Activated CD8-positive, alpha-beta memory T cell treated with anti-CD3 and anti-CD28 coated beads, Interleukin-2, amount 50 U/mL, for 1 hour (primary cell): ENCODE results near the gene GJA4.
"Not testable (repeated sequence)": the region's sequence is repeated elsewhere in the genome, so short reads cannot be mapped to it uniquely, and the experiment has no call there.

Experiments
- DNase-seq: peaks from one replicate; pipeline ENCODE4 v3.0.0-alpha.2; 2020; ENCODE audit errors: extremely low read depth

GJA4 gene

DNA sequence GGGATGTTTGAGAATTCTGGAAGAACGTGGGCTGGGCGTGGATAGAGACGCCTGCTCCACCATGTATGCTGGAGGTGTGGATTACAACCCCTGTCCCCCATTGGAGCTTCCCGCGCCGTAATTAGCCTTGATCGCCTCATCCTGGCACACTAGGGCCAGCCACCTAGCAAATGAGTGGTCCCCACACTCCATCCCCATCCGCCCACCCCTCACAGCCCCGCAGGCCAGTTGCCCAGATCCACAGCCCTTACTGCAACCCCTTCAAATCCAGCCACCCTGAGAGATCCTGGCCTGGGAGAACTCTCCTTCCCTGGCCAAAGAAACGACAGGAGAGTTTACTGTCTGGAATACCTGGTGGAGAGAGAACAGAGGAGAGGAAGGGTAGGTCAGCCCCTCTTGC lies 375 bp upstream of the GJA4 start:
- DNase-seq, result no peak

DNA sequence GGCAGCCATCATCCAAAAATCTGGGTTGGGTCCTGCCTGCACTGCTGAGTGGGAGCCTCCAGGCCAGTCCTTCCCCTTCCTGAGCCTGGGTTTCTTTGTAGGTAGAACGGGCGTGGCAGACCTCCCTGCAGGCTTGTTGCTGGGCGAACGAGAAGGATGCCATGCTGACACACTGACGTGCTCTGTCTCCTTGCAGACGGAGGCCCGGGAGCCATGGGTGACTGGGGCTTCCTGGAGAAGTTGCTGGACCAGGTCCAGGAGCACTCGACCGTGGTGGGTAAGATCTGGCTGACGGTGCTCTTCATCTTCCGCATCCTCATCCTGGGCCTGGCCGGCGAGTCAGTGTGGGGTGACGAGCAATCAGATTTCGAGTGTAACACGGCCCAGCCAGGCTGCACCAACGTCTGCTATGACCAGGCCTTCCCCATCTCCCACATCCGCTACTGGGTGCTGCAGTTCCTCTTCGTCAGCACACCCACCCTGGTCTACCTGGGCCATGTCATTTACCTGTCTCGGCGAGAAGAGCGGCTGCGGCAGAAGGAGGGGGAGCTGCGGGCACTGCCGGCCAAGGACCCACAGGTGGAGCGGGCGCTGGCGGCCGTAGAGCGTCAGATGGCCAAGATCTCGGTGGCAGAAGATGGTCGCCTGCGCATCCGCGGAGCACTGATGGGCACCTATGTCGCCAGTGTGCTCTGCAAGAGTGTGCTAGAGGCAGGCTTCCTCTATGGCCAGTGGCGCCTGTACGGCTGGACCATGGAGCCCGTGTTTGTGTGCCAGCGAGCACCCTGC lies 1.4 kb downstream of the GJA4 start:
- no peak for DNase-seq

DNA sequence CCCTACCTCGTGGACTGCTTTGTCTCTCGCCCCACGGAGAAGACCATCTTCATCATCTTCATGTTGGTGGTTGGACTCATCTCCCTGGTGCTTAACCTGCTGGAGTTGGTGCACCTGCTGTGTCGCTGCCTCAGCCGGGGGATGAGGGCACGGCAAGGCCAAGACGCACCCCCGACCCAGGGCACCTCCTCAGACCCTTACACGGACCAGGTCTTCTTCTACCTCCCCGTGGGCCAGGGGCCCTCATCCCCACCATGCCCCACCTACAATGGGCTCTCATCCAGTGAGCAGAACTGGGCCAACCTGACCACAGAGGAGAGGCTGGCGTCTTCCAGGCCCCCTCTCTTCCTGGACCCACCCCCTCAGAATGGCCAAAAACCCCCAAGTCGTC lies 2.0 kb downstream of the GJA4 start:
- no peak for DNase-seq

DNA sequence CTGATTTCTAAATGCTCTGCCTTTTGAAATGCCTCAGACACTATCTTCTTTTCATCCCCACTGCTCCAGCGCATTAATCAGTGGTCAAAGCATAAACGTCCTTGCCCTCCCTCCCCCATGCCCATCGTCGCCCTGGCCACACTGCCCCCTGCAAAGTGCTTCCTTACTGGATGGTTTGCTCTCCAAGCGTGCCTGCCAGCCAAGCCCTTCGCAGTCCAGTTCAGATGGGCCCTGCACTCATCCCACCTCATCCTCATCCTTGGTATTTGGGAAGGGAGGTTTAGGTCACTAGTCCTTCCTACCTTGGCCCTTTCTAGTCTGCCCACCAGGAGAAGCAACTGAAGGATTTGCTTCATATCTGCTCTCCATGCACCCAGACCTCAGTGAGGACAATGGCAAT lies 3.1 kb downstream of the GJA4 start:
- DNase-seq, result no peak

DNA sequence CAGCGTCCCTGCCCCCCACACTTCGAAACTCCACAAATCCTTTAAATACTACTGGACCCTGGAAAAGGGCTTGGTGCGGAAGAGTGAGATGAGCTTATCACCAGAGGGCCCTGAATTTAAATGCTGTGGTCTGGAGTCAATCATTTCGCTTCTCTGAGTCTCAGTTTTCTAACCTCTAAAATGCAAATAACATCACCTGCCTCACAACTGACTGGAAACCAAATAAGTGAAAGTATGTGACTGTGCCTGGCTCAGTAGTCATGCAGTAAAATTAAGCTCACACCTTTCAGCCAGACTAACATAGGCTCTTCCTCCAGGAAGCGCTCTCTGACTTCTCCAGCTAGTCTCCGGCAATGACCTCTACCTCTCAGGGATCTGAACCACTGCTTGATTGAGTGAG lies 4.2 kb downstream of the GJA4 start:
- no peak for DNase-seq

DNA sequence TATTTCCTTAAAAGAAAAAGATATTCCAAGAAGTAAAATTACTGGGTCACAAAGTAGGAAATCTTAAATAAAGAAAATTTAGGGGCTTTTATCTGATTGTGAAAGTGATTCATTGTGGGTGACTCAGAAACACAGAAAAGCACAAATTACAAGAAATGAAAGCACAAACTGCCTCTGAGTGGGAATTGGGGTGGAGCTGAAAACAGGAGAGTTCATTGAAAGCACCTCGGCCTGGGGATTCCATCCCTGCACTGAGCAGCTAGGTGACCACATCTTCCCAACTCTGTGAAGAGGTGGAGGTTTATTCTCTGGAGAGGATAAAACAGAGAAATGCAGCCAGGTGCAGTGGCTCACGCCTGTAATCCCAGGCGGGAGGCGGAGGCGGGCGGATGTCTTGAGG lies 7.4 kb downstream of the GJA4 start:
- DNase-seq, result no peak

DNA sequence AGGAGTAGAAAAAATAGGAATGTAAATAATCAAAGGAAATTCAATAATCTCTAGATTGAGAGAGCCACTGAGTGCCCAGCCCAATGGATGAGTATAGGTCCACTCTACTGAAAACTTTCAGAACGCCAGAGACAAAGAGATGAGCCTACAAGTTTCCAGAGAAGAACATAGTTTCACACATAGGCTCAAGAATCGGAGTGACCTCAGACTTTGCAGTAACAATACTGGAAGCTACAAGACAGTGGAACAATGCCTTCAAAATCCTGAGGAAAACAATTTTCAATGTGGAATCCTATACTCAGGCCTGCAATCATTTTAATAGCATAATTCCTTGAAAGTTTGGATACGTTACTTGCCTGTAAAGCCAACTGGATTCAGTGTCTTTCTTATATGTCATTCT lies 11.0 kb downstream of the GJA4 start:
- no peak for DNase-seq

DNA sequence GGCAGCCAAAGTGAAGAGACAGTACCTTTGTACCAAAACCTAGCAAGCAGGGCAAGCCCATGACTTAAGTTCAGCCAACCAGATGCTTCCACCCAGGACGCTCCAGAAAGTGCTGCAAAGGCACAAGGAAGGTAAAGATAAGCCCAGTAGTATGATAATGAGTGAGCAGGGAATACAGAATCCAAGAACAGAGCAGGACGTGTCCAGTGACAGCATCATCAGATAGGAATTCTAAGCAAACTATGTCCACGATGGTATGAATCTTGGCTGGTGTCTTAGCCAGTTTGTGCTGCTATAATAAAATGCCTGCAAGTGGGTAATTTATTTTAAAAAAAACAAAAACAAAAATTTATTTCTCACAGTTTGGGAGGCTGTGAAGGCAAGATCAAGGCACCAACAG lies 13.6 kb downstream of the GJA4 start:
- DNase-seq, result no peak

DNA sequence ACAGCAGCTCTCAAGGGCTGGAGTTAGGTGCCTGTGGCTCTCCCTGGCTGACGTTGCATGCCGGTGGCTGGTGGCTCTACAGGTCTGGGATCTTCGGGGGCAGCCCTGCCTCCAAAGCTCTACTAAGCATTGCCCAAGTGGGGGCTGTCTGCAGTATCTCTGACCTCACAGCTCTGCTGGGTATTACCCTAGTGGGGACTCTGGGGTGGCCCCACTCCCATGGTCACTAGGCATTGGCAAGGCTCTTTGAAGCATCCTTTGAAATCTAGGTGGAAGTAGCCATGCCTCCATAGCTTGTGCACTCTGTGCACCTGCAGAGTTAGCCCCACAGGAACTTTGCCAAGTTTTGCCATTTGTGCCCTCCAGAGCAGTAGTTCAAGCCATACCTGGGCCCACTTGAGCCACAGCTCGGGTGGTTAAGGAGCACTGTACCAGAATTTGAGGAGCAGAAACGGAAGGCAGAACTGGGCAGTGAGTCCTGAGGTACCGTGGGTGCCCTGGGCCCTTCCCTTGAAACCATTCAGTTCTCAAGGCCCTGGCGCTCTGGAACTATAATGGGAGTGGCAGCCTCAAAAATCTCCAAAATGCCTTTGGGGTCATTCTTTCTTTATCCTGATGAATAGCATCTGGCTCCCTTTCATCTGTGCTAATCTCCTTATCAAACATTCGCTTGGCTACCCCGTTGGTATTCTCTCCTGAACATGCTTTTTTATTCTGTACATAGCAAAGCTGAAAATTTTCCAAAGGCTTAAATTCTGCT lies 15.4 kb downstream of the GJA4 start:
- DNase-seq, result no peak

DNA sequence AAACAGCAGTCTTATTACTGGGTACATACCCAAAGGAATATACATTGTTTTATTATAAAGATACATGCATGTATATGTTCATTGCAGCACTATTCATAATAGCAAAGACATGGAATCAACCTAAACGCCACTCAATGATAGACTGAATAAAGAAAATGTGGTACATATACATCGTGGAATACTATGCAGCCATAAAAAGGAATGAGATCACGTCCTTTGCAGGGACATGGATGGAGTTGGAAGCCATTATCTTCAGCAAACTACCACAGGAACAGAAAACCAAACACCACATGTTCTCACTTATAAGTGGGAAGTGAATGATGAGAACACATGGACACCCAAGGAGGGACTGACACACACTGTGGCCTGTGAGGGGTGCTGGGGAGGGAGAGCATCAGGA lies 18.0 kb downstream of the GJA4 start:
- not testable (repeated sequence) for DNase-seq

DNA sequence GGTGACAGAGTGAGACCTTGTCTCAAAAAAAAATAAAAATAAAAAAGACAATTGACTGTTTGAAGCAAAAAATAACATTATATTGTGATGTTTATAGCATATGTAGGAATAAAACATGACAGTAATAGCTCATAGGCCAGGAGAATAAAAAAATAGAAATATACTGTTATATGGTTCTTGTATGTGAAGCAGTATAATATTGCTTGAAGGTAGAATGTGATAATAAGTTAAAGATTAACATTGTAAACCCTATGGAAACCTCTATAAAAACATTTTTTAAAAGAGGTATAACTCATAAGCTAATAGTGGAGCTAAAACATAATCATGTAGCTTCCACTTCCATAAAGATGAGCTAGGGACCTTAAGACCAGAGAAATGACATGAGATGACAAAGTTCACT lies 23.5 kb downstream of the GJA4 start:
- DNase-seq, result no peak

DNA sequence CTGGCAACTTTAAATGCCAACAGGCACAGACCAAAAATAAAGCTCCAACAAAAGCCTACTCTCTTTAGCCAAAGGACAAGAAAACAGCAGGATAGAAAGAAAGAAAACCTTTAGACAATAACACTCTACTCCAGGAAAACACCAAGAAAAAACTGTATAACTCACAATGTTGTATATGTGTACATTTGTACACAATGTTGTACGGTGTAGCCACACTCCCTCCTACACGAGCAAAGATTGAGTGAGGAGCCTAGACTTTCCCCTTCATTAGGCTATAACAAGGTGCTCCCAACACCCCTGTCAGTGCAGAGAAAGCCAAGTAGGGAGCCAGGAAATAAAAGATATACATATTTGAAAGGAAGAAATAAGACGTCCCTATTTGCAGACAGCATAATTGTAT lies 24.0 kb downstream of the GJA4 start:
- DNase-seq, result no peak

DNA sequence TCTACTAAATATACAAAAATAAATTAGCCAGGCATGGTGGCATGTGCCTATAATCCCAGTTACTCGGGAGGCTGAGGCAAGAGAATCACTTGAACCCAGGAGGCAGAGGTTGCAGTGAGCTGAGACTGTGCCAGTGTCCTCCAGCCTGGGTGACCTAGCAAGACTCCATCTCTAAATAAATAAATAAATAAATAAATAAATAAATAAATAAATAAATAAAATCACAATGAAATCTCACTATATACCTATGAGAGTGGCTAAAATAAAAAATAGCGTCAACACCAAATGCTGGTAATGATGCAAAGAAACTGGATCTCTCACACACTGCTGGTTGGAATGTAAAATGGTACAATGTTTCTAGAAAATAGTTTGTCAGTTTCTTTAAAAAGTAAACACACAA lies 26.1 kb downstream of the GJA4 start:
- DNase-seq, result not testable (repeated sequence)

DNA sequence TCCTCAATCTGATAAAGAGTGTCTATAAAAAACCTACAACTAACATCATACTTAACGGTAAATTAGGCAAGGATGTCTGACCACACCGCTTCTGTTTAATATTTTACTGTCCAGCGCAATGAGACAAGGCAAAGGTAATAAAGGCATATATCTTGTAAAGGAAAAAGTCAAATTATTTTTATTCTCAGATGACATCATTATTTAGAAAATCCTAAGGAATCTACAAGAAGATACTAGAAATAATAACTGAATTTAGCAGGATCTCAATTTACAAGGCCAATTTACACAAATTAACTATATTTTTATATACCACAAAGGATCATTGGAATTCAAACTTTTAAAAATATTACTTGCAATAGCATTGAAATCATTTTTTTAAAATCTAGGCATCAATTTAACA lies 29.4 kb downstream of the GJA4 start:
- no peak for DNase-seq

DNA sequence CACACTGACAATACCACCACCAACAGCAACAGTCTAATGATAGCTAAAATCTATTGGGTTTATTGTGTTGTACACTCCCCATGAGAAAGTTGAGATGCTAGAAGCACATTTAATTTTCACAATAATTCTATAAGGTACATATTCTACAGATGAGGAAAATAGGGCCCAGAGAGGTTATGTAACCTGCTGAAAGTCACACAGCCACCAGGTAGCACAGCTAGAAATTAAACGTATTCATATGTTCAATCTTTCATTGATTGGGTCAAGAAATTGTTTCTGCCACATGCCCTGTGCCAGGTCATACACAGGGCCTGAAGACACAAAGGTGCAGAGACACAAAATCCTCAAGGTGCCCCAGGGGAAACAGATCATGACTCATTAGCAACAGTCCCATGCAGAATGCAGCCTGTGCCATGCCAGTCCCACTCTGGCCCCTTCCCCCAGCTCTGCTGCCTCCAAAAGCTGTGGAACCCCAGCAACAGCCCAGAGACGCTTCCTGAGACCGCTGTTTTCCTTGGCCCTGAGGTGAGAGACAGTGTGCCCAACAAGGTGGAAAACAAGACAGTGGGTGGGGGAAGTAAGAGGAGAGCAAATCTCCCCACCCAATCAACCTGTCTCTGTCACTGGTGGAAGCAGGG lies 32.1 kb downstream of the GJA4 start:
- DNase-seq, result no peak

DNA sequence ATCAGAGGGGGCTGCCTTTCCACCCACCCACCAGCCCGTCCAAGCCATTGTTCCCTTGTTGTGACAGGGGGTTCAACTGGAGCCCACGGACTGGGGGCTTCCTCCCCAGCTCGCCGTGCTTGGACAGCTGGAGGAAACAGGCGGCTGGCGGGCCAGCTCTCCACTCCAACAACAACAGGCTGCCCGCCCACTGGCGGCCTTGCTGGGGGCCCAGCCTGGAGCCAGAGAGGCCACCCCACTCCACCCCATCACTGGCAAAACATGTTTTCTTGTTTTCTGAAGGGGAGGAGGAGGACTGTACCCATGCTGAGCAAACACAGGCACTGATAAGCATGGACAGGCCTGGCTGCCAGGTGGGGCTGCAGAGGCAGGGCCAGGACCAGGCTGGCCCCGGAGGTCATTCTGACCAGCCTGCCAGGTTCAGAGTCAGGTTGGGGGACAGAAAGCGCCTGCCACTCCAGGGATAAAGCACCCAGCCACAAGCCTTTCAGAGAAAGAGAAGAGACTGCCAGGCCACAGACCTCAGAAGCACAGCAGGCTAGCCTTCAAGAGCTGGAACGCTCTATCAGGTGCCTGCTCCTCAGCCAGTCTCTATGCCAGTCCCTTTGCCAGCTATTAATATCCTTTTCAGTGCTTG lies 32.8 kb downstream of the GJA4 start:
- no peak for DNase-seq

DNA sequence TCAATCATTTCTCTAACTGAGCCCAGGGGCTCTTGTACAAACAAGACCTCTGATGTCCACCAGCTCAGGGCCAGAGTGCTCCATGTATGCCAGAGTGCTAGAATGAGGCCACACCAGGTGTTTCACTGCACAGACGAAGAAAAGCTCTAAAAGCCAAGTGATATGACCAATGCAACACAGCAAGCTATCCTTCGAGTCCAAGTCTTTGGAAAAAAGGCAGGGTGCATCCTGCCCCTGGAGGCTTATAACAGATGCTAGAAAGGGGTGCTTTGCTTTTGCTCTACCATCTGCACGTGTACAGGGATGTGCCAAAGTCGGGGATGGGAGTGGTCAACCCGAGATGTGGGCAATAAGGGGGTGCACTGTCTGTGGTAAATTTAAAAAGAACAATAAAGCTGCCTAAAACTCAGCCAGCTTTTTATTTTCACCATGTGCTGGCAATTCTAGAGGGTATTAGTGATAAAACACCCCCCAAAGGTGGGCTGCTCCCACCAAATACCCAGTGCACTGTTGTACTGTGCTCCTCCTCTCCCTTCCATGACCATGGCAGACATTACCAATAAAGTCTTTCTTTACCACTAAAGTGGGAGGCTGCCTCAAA lies 34.6 kb downstream of the GJA4 start:
- no peak for DNase-seq

DNA sequence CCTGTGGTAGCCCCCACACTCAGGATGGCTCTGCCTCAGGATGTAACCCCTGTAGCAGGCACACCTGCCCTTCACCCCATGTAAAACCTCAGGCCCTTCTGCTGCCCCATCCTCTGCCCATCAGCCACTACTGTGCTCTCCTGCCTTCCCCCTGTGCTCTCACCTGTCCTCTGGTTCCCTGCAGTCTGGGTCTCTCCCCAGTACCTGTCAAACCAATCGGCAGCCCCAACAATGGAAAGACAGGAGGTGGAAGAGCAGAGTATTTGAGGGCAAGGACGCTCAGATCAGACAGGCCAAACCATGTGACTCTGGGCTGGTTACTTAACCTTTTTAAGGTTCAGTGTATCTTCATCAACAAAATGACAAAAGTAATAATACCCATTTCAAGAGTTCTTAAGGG lies 35.8 kb downstream of the GJA4 start:
- no peak for DNase-seq

DNA sequence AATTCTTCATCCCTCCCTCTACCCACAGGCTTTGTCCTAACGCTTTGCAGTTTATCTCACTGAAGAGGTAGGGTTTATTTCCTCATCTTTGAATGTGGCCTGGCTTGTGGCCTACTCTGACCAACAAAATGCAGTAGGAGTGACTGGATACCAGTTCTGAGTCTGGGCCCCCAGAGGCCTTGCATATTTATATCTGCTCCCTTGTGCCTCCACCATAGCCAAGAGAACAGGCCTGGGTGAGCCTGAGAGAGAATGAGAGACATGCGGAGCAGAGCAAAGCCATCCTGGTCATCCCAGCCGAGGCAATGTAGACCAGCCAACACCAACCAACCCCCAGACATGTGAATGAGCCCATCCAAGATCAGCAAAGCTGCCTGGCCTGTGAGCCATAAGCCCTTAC lies 36.5 kb downstream of the GJA4 start:
- no peak for DNase-seq

DNA sequence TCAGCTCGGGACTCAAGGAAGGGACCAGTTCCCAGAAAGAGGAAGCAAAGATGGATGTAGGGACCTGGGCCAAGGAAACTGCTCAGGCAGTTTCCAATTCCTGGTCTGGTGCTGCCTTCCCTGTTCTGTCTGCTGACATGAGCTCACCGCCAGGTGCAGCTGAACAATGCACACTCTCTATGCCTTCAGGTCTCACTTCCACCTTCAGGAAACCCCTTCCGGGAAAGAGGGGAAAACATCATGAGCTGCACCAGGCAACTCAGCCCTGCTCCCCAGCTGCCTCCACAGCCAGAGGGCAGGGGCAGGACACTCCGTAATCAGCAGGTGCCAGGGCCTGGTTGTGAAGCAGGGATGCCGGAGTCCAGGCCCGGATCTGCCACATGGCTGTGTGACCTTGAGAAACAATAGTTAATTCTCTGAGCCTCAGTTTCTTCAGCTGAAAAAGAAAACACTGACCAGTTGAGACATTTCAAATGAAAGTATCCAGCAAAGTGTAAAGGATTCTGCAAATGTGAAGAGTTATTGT lies 39.0 kb downstream of the GJA4 start:
- no peak for DNase-seq

DNA sequence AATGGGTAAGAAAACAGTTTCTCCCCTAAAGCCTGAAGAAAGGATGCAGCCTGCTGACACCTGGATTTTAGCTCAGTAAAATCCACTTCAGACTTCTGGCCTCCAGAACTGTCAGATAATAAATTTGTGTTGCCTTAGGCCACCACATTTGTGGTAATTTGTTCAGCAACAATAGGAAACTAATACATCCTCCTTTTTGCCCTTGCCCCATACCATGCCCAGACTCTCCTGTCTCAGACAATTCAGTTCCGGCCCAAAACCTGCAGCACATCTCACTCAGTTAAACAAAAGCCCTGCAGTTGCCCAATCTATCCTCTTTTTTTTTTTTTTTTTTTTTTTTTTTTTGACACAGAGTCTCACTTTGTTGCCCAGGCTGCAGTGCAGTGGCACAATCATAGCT lies 40.9 kb downstream of the GJA4 start:
- DNase-seq, result no peak
